Measurements from ENCODE around the gene NAALADL1.
"Not testable (repeated sequence)": the region's sequence is repeated elsewhere in the genome, so short reads cannot be mapped to it uniquely, and the experiment has no call there.

Gene NAALADL1

GRCh38 chr11:65008016-65008415, 50.3 kb downstream of the NAALADL1 start:
- H4K20me1 ChIP-seq (ENCODE audit: control insufficient read depth, insufficient read depth, low read depth, low read length): no peaks in the 10 kb centered on the region
- H3K9me2 ChIP-seq (replicated peaks; ENCODE audit: control insufficient read depth, low read length): no peaks in the 10 kb centered on the region
- H3K36me3 ChIP-seq (ENCODE audit: control insufficient read depth, low read length): no peaks in the 10 kb centered on the region
- TF ChIP-seq EZH2phosphoT487 (IDR thresholded peaks at IDR 0.05; ENCODE audit: borderline replicate concordance, low read length): no peak
- no peak for TF ChIP-seq CTCF (IDR thresholded peaks at IDR 0.05; ENCODE audit: low read depth, low read length, poor library complexity, severe bottlenecking)
- H3K4me2 ChIP-seq (ENCODE audit: low read length): no peak overlapping the region
- peaks cover 3% of the 10 kb centered on the region; the same call in 1 of the 2 replicates for H3F3A ChIP-seq (ENCODE audit: control insufficient read depth, insufficient read depth)
- no peaks in the 10 kb centered on the region for H3K9me3 ChIP-seq (ENCODE audit: control insufficient read depth, insufficient read depth, low read length)
- no peak overlapping the region for H3K27ac ChIP-seq (ENCODE audit: low read depth, low read length)
- no peaks in the 10 kb centered on the region for H3K79me2 ChIP-seq (ENCODE audit: control insufficient read depth, low read length)
- H3K4me1 ChIP-seq (ENCODE audit: control insufficient read depth, low read length): peaks cover 10% of the 10 kb centered on the region
- H3K4me3 ChIP-seq (ENCODE audit: low read length): no peak overlapping the region
- H3K27me3 ChIP-seq (ENCODE audit: control insufficient read depth, low read length): no peaks in the 10 kb centered on the region

GRCh38 chr11:65003968-65004367, 54.4 kb downstream of the NAALADL1 start:
- H3K9me3 ChIP-seq (ENCODE audit: control insufficient read depth, insufficient read depth, low read length); H3K36me3 ChIP-seq (ENCODE audit: control insufficient read depth, low read length); H3F3A ChIP-seq (ENCODE audit: control insufficient read depth, insufficient read depth); H3K79me2 ChIP-seq (ENCODE audit: control insufficient read depth, low read length); H4K20me1 ChIP-seq (ENCODE audit: control insufficient read depth, insufficient read depth, low read depth, low read length); H3K4me3 ChIP-seq (ENCODE audit: low read length); H3K4me1 ChIP-seq (ENCODE audit: control insufficient read depth, low read length); H3K27me3 ChIP-seq (ENCODE audit: control insufficient read depth, low read length); H3K4me2 ChIP-seq (ENCODE audit: low read length); H3K27ac ChIP-seq (ENCODE audit: low read depth, low read length); H3K9me2 ChIP-seq (replicated peaks; ENCODE audit: control insufficient read depth, low read length): not testable (repeated sequence)

- Histone ChIP-seq H3F3A (ENCODE audit: control insufficient read depth, insufficient read depth) (no peaks in the 10 kb centered on the region), H3K36me3 (ENCODE audit: control insufficient read depth, low read length) (no peaks in the 10 kb centered on the region), H3K4me3 (ENCODE audit: low read length) (no peak overlapping the region), H3K79me2 (ENCODE audit: control insufficient read depth, low read length) (no peaks in the 10 kb centered on the region), H3K9me3 (ENCODE audit: control insufficient read depth, insufficient read depth, low read length) (no peaks in the 10 kb centered on the region), H3K4me2 (ENCODE audit: low read length) (no peak overlapping the region), H4K20me1 (ENCODE audit: control insufficient read depth, insufficient read depth, low read depth, low read length) (no peaks in the 10 kb centered on the region), H3K27me3 (ENCODE audit: control insufficient read depth, low read length) (no peaks in the 10 kb centered on the region), H3K27ac (ENCODE audit: low read depth, low read length) (no peak overlapping the region), H3K9me2 (replicated peaks; ENCODE audit: control insufficient read depth, low read length) (no peaks in the 10 kb centered on the region), H3K4me1 (ENCODE audit: control insufficient read depth, low read length) (peaks cover 10% of the 10 kb centered on the region)
- TF ChIP-seq CTCF (IDR thresholded peaks at IDR 0.05; ENCODE audit: low read depth, low read length, poor library complexity, severe bottlenecking): no peak
- no peak for TF ChIP-seq EZH2phosphoT487 (IDR thresholded peaks at IDR 0.05; ENCODE audit: borderline replicate concordance, low read length)
Measured at GRCh38 chr11:65003282-65003681, 55.1 kb downstream of the NAALADL1 start.

- no peaks in the 10 kb centered on the region for H3K9me3 ChIP-seq (ENCODE audit: control insufficient read depth, insufficient read depth, low read length)
- H3F3A ChIP-seq (ENCODE audit: control insufficient read depth, insufficient read depth): no peaks in the 10 kb centered on the region
- no peak for TF ChIP-seq EZH2phosphoT487 (IDR thresholded peaks at IDR 0.05; ENCODE audit: borderline replicate concordance, low read length)
- no peak for TF ChIP-seq CTCF (IDR thresholded peaks at IDR 0.05; ENCODE audit: low read depth, low read length, poor library complexity, severe bottlenecking)
- H3K36me3 ChIP-seq (ENCODE audit: control insufficient read depth, low read length): no peaks in the 10 kb centered on the region
- H3K4me2 ChIP-seq (ENCODE audit: low read length): no peak overlapping the region
- peaks cover 13% of the 10 kb centered on the region for H3K4me1 ChIP-seq (ENCODE audit: control insufficient read depth, low read length)
- no peaks in the 10 kb centered on the region for H3K9me2 ChIP-seq (replicated peaks; ENCODE audit: control insufficient read depth, low read length)
- H3K79me2 ChIP-seq (ENCODE audit: control insufficient read depth, low read length): no peaks in the 10 kb centered on the region
- no peak overlapping the region for H3K27ac ChIP-seq (ENCODE audit: low read depth, low read length)
- H4K20me1 ChIP-seq (ENCODE audit: control insufficient read depth, insufficient read depth, low read depth, low read length): no peaks in the 10 kb centered on the region
- no peak overlapping the region for H3K4me3 ChIP-seq (ENCODE audit: low read length)
- no peaks in the 10 kb centered on the region for H3K27me3 ChIP-seq (ENCODE audit: control insufficient read depth, low read length)
Measured at GRCh38 chr11:65002706-65003105, 55.6 kb downstream of the NAALADL1 start.
